HG03135 (cell line): ENCODE results near the gene MORC1.

ENCODE experiments used
- ATAC-seq: cut with Tn5 transposase; IDR thresholded peaks from one replicate; pipeline ENCODE4 v1.9.1; 2021; ENCODE audit warnings: mild to moderate bottlenecking, moderate library complexity; ENCODE audit not compliant: unreplicated experiment

MORC1 gene

GRCh38 chr3:109035082-109035481, 82.9 kb downstream of the MORC1 start:
- ATAC-seq, result no peak

GRCh38 chr3:109033000-109033660, 84.8 kb downstream of the MORC1 start:
- ATAC-seq, result no peak

GRCh38 chr3:109028753-109029152, 89.2 kb downstream of the MORC1 start:
- ATAC-seq, result no peak

- ATAC-seq, result no peak
These were observed 91.1 kb downstream of the MORC1 start for GRCh38 chr3:109026821-109027220.

GRCh38 chr3:109025896-109026295, 92.0 kb downstream of the MORC1 start:
- ATAC-seq, result no peak

GRCh38 chr3:109023656-109024254, 94.2 kb downstream of the MORC1 start:
- ATAC-seq, result peak; percentile 79

- no peak for ATAC-seq
These were observed 94.8 kb downstream of the MORC1 start for GRCh38 chr3:109023167-109023566.

GRCh38 chr3:109021556-109021955, 96.4 kb downstream of the MORC1 start:
- no peak for ATAC-seq

GRCh38 chr3:109018828-109019227, 99.1 kb downstream of the MORC1 start:
- ATAC-seq, result no peak

- ATAC-seq, result no peak
These were observed 112.5 kb downstream of the MORC1 start for GRCh38 chr3:109005443-109005842.

GRCh38 chr3:108998436-108998835, 119.5 kb downstream of the MORC1 start:
- ATAC-seq, result no peak

GRCh38 chr3:108985844-108986243, 132.1 kb downstream of the MORC1 start:
- no peak for ATAC-seq

- no peak for ATAC-seq
These were observed 134.9 kb downstream of the MORC1 start for GRCh38 chr3:108983051-108983450.

GRCh38 chr3:108976058-108976457, 141.9 kb downstream of the MORC1 start:
- no peak for ATAC-seq

GRCh38 chr3:108973019-108973418, 144.9 kb downstream of the MORC1 start:
- ATAC-seq, result no peak

- no peak for ATAC-seq
These were observed 145.5 kb downstream of the MORC1 start for GRCh38 chr3:108972482-108972881.

GRCh38 chr3:108970561-108970960, 147.4 kb downstream of the MORC1 start:
- no peak for ATAC-seq

- no peak for ATAC-seq
These were observed 151.2 kb downstream of the MORC1 start for GRCh38 chr3:108966773-108967172.

GRCh38 chr3:108959017-108959416, 158.9 kb downstream of the MORC1 start:
- no peak for ATAC-seq

- ATAC-seq, result no peak
These were observed 164.2 kb downstream of the MORC1 start, which contains the start of gene GUCA1C for GRCh38 chr3:108953700-108954099. Gene GUCA1C, minus strand, starts transcription at chr3:108953879. Its CDS starts 117 bp downstream, at chr3:108953762.

- no peak for ATAC-seq
These were observed 164.7 kb downstream of the MORC1 start for GRCh38 chr3:108953210-108953609.

GRCh38 chr3:108951820-108952501, 166.0 kb downstream of the MORC1 start:
- ATAC-seq, result no peak
